ENCODE data around the gene FBXW11.

FBXW11 gene

GRCh38 chr5:171858303-171858702 lies 148.1 kb downstream of the FBXW11 start:
- Histone ChIP-seq H3K4me1 (ENCODE audit: low read length) (no peaks in the 10 kb centered on the region), H3K4me3 (ENCODE audit: low read length) (no peak overlapping the region), H2AFZ (ENCODE audit: low read depth, low read length) (no peak overlapping the region), H3K79me2 (ENCODE audit: low read length) (no peaks in the 10 kb centered on the region), H3K36me3 (replicated peaks; ENCODE audit: low read depth, low read length) (no peaks in the 10 kb centered on the region), H3K4me2 (ENCODE audit: low read length) (no peak overlapping the region), H3K9me3 (ENCODE audit: insufficient read depth, low read length) (no peaks in the 10 kb centered on the region), H3K27me3 (ENCODE audit: low read depth, low read length) (no peaks in the 10 kb centered on the region), H3K27ac (ENCODE audit: low read length) (no peak overlapping the region), H4K20me1 (ENCODE audit: insufficient read depth, low read length) (0 out of 2 replicates have a peak, but pooled peaks cover 3% of the 10 kb centered on the region), H3K9ac (ENCODE audit: low read length) (no peak overlapping the region)
- TF ChIP-seq EZH2phosphoT487 (IDR thresholded peaks at IDR 0.05; ENCODE audit: low read depth) (no peak), CTCF (IDR thresholded peaks at IDR 0.05; ENCODE audit: low read depth, low read length) (peak; percentile 59)

- TF ChIP-seq EZH2phosphoT487 (IDR thresholded peaks at IDR 0.05; ENCODE audit: low read depth) (no peak), CTCF (IDR thresholded peaks at IDR 0.05; ENCODE audit: low read depth, low read length) (no peak)
- Histone ChIP-seq H3K4me2 (ENCODE audit: low read length) (no peak overlapping the region), H3K36me3 (replicated peaks; ENCODE audit: low read depth, low read length) (no peaks in the 10 kb centered on the region), H3K27ac (ENCODE audit: low read length) (no peak overlapping the region), H3K79me2 (ENCODE audit: low read length) (no peaks in the 10 kb centered on the region), H3K27me3 (ENCODE audit: low read depth, low read length) (no peaks in the 10 kb centered on the region), H3K9me3 (ENCODE audit: insufficient read depth, low read length) (no peaks in the 10 kb centered on the region), H3K9ac (ENCODE audit: low read length) (no peak overlapping the region), H3K4me1 (ENCODE audit: low read length) (no peaks in the 10 kb centered on the region), H3K4me3 (ENCODE audit: low read length) (no peak overlapping the region), H2AFZ (ENCODE audit: low read depth, low read length) (no peak overlapping the region), H4K20me1 (ENCODE audit: insufficient read depth, low read length) (0 out of 2 replicates have a peak, but pooled peaks cover under 1% of the 10 kb centered on the region)
These were observed 149.0 kb downstream of the FBXW11 start for GRCh38 chr5:171857489-171857876.

- Histone ChIP-seq H3K4me1 (ENCODE audit: low read length) (no peaks in the 10 kb centered on the region), H3K36me3 (replicated peaks; ENCODE audit: low read depth, low read length) (no peaks in the 10 kb centered on the region), H3K9ac (ENCODE audit: low read length) (no peak overlapping the region), H3K79me2 (ENCODE audit: low read length) (no peaks in the 10 kb centered on the region), H3K27me3 (ENCODE audit: low read depth, low read length) (no peaks in the 10 kb centered on the region), H4K20me1 (ENCODE audit: insufficient read depth, low read length) (no peaks in the 10 kb centered on the region), H3K9me3 (ENCODE audit: insufficient read depth, low read length) (no peaks in the 10 kb centered on the region), H3K27ac (ENCODE audit: low read length) (no peak overlapping the region), H3K4me2 (ENCODE audit: low read length) (no peak overlapping the region), H2AFZ (ENCODE audit: low read depth, low read length) (no peak overlapping the region), H3K4me3 (ENCODE audit: low read length) (no peak overlapping the region)
- TF ChIP-seq CTCF (IDR thresholded peaks at IDR 0.05; ENCODE audit: low read depth, low read length) (no peak), EZH2phosphoT487 (IDR thresholded peaks at IDR 0.05; ENCODE audit: low read depth) (no peak)
These were observed 150.4 kb downstream of the FBXW11 start for GRCh38 chr5:171855798-171856763.

GRCh38 chr5:171855265-171855664 lies 151.2 kb downstream of the FBXW11 start:
- no peak overlapping the region for H3K27ac ChIP-seq (ENCODE audit: low read length)
- no peak overlapping the region for H2AFZ ChIP-seq (ENCODE audit: low read depth, low read length)
- H3K4me3 ChIP-seq (ENCODE audit: low read length): no peak overlapping the region
- H3K4me2 ChIP-seq (ENCODE audit: low read length): no peak overlapping the region
- no peaks in the 10 kb centered on the region for H3K36me3 ChIP-seq (replicated peaks; ENCODE audit: low read depth, low read length)
- H3K9me3 ChIP-seq (ENCODE audit: insufficient read depth, low read length): no peaks in the 10 kb centered on the region
- no peaks in the 10 kb centered on the region for H3K79me2 ChIP-seq (ENCODE audit: low read length)
- H3K9ac ChIP-seq (ENCODE audit: low read length): no peak overlapping the region
- TF ChIP-seq EZH2phosphoT487 (IDR thresholded peaks at IDR 0.05; ENCODE audit: low read depth): no peak
- TF ChIP-seq CTCF (IDR thresholded peaks at IDR 0.05; ENCODE audit: low read depth, low read length): no peak
- no peaks in the 10 kb centered on the region for H3K4me1 ChIP-seq (ENCODE audit: low read length)
- 0 out of 2 replicates have a peak, but pooled peaks cover 1% of the 10 kb centered on the region for H4K20me1 ChIP-seq (ENCODE audit: insufficient read depth, low read length)
- no peaks in the 10 kb centered on the region for H3K27me3 ChIP-seq (ENCODE audit: low read depth, low read length)

Data from OCI-LY3 (cell line).